Ovary (tissue), 9 donors: ENCODE data around the gene DYNC1I2. TPM values are rescaled to one million over a fixed set of nuclear protein-coding genes. Genes with fewer than 3 reads are reported as not detected.

ENCODE experiments used
- DNase-seq, 5 donors: peaks; one replicate each; pipeline ENCODE4 v3.0.0-alpha.2; 2019 to 2020
- H3K27ac ChIP-seq, 2 donors: fragments of 200-600 bp; one replicate each; pipeline versions ENCODE4 v1.5.1 to v1.8.0; 2019 to 2022
- H3K27me3 ChIP-seq: fragments of 200-600 bp; one replicate; pipeline ENCODE4 v1.8.0; 2022
- H3K36me3 ChIP-seq: fragments of 200-600 bp; sonication (generic); one replicate; pipeline ENCODE4 v1.5.1; 2019
- H3K4me1 ChIP-seq: one replicate; pipeline ENCODE4 v1.8.1; 2013; ENCODE audit warnings: mild to moderate bottlenecking, moderate library complexity; ENCODE audit not compliant: insufficient read depth
- H3K4me3 ChIP-seq: fragments of 200-600 bp; sonication (generic); one replicate; pipeline ENCODE4 v1.5.1; 2017
- H3K9me3 ChIP-seq, 2 donors: fragments of 200-600 bp in 1 of 2; sonication (generic) in 1 of 2; one replicate each; pipeline versions ENCODE4 v1.5.1 to v1.8.1; 2013 to 2019; ENCODE audit warnings: mild to moderate bottlenecking in 1 of 2, moderate library complexity in 1 of 2
- EP300 ChIP-seq: sonication (generic); formaldehyde crosslinking; IDR thresholded peaks from one replicate; pipeline ENCODE4 v1.6.1; 2017; ENCODE audit warnings: antibody characterized with exemption
- POLR2A ChIP-seq: fragments of 450-650 bp; IDR thresholded peaks from one replicate; pipeline ENCODE4 v1.6.1; 2017; ENCODE audit warnings: antibody characterized with exemption, mild to moderate bottlenecking, moderate library complexity
- WGBS, 3 donors: extraction: QIAGEN DNeasy Blood & Tissue Kit in 1 of 3; methylation state at CpG; one replicate each; pipeline versions ENCODE4 v1.1.5 to v1.1.7; 2013 to 2017; 5-methylcytosine and 5-hydroxymethylcytosine counted together
- intact Hi-C, 4 donors: fragments of 100-400 bp; cut with DNase I; formaldehyde crosslinking; loops; one replicate each; pipeline versions ENCODE4 v1.11.0 to v1.15.1; 2022 to 2023
- polyA plus RNA-seq, 2 donors: library from polyadenylated mRNA; stranded (reverse); fragments of 200-250 nt in 1 of 2; fragments of 350-450 nt in 1 of 2; fragmentation: Illumina TruSeq in 1 of 2; extraction: RNeasy Lipid Tissue Mini Kit (QIAGEN cat#74804) in 1 of 2; gene quantifications; one replicate each; pipeline ENCODE4 v1.2.3, GENCODE V29; 2013 to 2014
- total RNA-seq, 7 donors: library from RNA; depleted of rRNA in 2 of 7; stranded (reverse); fragments of >200 nt in 2 of 7; fragmentation: NEBNext Ultra II Directional in 3 of 7; extraction: Animal tissue kit (Norgen Biotek cat#: 25700) in 3 of 7; gene quantifications; one replicate each; pipeline versions ENCODE4 v1.1.0 to v1.2.4, GENCODE V29; 2016 to 2023
- TF ChIP-seq, protein P1 (sequence below), 3 donors: fragments of 450-650 bp in 2 of 3; fragments of 200-600 bp in 1 of 3; IDR thresholded peaks; one replicate each; pipeline versions ENCODE4 v1.5.1 to v1.8.0; 2016 to 2022; ENCODE audit warnings: antibody characterized with exemption in 3 of 3, mild to moderate bottlenecking in 1 of 3
- donor health status: DM: no; HTN: no; CAD: no; lungs with moderate emphysema.
- donor health status: DM: no; HTN: no; CAD: no.
- donor health status: Bipolar disorder and iron deficiency.
- donor health status: DM: yes; HTN: yes; CAD: no.
- donor health status: DM: no; HTN: no; CAD: no.
- donor health status: DM: yes; HTN: yes; CAD: no.

DYNC1I2 gene
- total and polyA plus RNA-seq, 9 donors: 69.9 to 118 (median 81.4) TPM

DNA sequence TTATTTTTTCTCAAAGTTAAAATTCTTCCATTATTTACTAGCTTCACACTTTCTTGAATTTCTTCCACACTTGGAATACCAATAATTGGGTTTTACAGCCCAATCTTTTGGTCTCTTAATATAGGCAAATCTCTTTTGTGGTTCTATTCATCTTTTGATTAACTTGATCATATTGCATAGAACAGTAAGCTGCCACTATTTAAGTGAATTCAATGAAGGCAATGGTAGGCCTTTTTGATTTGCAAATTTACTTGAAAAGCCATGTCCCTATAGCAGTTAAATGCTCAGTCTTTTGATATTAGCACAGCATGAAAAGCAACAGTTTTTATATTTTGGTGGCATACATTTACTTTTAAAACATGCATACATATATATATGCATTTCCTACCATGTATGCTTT, 20.2 kb upstream of the DYNC1I2 start:
- TF ChIP-seq POLR2A: no peak
- no peak for TF ChIP-seq EP300
- TF ChIP-seq, protein P1, sequence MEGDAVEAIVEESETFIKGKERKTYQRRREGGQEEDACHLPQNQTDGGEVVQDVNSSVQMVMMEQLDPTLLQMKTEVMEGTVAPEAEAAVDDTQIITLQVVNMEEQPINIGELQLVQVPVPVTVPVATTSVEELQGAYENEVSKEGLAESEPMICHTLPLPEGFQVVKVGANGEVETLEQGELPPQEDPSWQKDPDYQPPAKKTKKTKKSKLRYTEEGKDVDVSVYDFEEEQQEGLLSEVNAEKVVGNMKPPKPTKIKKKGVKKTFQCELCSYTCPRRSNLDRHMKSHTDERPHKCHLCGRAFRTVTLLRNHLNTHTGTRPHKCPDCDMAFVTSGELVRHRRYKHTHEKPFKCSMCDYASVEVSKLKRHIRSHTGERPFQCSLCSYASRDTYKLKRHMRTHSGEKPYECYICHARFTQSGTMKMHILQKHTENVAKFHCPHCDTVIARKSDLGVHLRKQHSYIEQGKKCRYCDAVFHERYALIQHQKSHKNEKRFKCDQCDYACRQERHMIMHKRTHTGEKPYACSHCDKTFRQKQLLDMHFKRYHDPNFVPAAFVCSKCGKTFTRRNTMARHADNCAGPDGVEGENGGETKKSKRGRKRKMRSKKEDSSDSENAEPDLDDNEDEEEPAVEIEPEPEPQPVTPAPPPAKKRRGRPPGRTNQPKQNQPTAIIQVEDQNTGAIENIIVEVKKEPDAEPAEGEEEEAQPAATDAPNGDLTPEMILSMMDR (IDR thresholded peaks at IDR 0.05): no peak
- no peak overlapping the region for H3K27ac ChIP-seq
- intact Hi-C loops: no loop called here
- H3K4me3 ChIP-seq: no peak overlapping the region
- no peaks in the 10 kb centered on the region for H3K36me3 ChIP-seq
- H3K4me1 ChIP-seq: no peaks in the 10 kb centered on the region
- DNase-seq: no peak
- no peaks in the 10 kb centered on the region for H3K9me3 ChIP-seq
- H3K27me3 ChIP-seq: no peaks in the 10 kb centered on the region

DNA sequence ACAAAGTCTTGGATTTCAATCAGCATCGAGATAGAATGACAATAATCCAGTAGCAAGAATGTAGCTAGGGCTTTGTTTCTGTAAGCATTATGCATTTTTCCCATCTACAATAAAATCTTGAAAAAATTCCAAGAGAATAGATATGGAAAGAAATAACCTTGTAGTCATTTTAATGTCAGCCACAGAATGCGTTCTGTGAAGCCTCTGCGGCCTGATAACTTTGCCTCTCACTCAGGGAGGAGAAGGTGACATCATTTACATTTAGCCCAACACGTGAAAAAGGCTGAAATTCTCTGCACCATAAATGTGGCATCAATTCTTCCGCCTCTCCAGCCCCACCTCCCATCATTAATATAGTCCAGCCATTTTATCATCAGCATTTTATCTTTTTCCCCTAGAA, 19.1 kb upstream of the DYNC1I2 start:
- Histone ChIP-seq H3K27me3 (no peaks in the 10 kb centered on the region), H3K27ac (no peak overlapping the region), H3K36me3 (no peaks in the 10 kb centered on the region), H3K9me3 (no peaks in the 10 kb centered on the region), H3K4me1 (no peaks in the 10 kb centered on the region), H3K4me3 (no peak overlapping the region)
- TF ChIP-seq POLR2A (no peak), EP300 (no peak)
- TF ChIP-seq, protein P1 (IDR thresholded peaks at IDR 0.05): no peak
- WGBS, 3 donors: 60 to 72% (median 65%) methylated on average over 5 of the region's 5 CpGs
- no peak for DNase-seq
- intact Hi-C loops: no loop called here

DNA sequence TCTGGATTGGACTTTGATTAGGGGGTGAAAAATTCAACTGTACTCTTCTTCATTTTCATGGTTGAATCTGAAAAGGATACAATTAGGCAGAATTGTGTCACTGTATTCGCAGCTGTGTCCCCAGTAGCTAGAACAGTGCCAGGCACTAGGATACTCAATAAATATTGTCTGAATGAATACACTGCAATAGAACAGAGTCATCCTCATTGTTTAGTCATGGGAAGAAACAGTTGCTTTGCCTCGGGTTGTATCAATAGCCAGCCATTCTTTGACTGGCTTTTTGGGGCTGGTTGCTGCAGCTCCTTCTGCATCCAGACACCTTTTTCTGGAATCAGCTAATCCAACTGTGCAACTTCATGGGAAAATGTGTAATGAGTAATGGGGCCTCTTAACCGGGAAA, 18.1 kb upstream of the DYNC1I2 start:
- WGBS, 3 donors: 55 to 57% (median 55%) methylated on average over 3 of the region's 3 CpGs
- intact Hi-C loops: no loop called here

DNA sequence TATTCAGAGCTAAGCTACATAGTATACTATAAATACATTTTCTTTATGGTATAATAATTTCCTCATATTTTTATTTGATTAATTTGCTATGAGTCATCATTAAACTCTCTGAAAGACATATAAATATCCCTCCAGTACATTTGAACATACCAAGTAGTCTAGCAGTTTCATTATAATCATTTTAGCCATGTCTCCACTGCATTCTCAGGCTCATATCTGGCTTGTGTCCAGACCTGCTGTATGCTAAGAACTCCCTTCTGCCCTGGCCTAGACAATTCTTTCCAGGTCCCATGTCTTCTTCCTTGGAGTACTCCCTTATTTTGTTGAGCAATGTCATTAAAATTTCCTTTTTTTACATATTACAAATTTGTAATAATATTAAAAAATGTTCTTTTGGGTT, 16.6 kb upstream of the DYNC1I2 start:
- TF ChIP-seq POLR2A (no peak), EP300 (no peak)
- TF ChIP-seq, protein P1 (IDR thresholded peaks at IDR 0.05): no peak
- Histone ChIP-seq H3K36me3 (no peaks in the 10 kb centered on the region), H3K9me3 (no peaks in the 10 kb centered on the region), H3K4me3 (no peak overlapping the region), H3K27ac (no peak overlapping the region), H3K27me3 (no peaks in the 10 kb centered on the region), H3K4me1 (no peaks in the 10 kb centered on the region)
- intact Hi-C loops: no loop called here
- no peak for DNase-seq

More for the DNA sequence above, 18.1 kb upstream of the DYNC1I2 start:
- no peaks in the 10 kb centered on the region for H3K27me3 ChIP-seq
- no peak overlapping the region for H3K4me3 ChIP-seq
- no peaks in the 10 kb centered on the region for H3K4me1 ChIP-seq
- no peaks in the 10 kb centered on the region for H3K36me3 ChIP-seq
- no peak overlapping the region for H3K27ac ChIP-seq
- no peaks in the 10 kb centered on the region for H3K9me3 ChIP-seq
- no peak for DNase-seq
- TF ChIP-seq POLR2A (no peak), EP300 (no peak)
- TF ChIP-seq, protein P1 (IDR thresholded peaks at IDR 0.05): no peak

DNA sequence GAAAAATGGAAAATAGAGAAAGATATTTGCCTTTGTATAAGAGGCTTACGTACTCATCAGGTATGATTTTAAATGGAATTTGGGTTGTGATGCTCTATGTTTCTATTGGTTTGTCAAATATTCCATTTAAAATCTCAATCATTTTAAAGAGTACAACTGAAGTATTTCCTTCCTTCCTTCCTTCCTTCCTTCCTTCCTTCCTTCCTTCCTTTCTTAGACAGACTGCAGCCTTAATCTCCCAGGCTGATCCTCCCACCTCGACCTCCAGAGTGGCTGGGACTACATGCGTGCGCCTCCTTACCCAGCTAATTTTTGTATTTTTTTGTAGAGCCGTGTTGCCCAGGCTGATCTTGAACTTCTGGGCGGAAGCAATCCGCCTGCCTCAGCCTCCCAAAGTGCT, 15.4 kb upstream of the DYNC1I2 start:
- H3K4me3 ChIP-seq: no peak overlapping the region
- WGBS, 3 donors: 85 to 90% (median 89%) methylated on average over 7 of the region's 7 CpGs
- H3K9me3 ChIP-seq: no peaks in the 10 kb centered on the region
- no peak overlapping the region for H3K27ac ChIP-seq
- no peaks in the 10 kb centered on the region for H3K27me3 ChIP-seq
- H3K36me3 ChIP-seq: no peaks in the 10 kb centered on the region
- no peaks in the 10 kb centered on the region for H3K4me1 ChIP-seq
- DNase-seq: no peak
- TF ChIP-seq, protein P1 (IDR thresholded peaks at IDR 0.05): no peak
- TF ChIP-seq EP300: no peak
- no peak for TF ChIP-seq POLR2A
- intact Hi-C loops: no loop called here
